GM13976 (cell line): ENCODE results near the gene CRYL1.

Experiments used
- DNase-seq: peaks from one replicate; pipeline ENCODE4 v3.0.0; 2012; ENCODE audit warnings: low spot score
- in situ Hi-C: fragments of 300-500 bp; cut with MboI; formaldehyde crosslinking; loops from one replicate; pipeline ENCODE4 v1.12.0; 2022; ENCODE audit warnings: low sequenced_read_pairs, mixed read lengths, inconsistent platforms; ENCODE audit not compliant: unreplicated experiment
- TF ChIP-seq, protein P1 (sequence below): IDR thresholded peaks from 2 replicates; pipeline ENCODE4 v1.5.1; 2012; ENCODE audit warnings: borderline replicate concordance, mild to moderate bottlenecking; ENCODE audit not compliant: insufficient read depth; ENCODE audit errors: extremely low read depth, missing control alignments, control extremely low read depth

CRYL1 gene

DNA sequence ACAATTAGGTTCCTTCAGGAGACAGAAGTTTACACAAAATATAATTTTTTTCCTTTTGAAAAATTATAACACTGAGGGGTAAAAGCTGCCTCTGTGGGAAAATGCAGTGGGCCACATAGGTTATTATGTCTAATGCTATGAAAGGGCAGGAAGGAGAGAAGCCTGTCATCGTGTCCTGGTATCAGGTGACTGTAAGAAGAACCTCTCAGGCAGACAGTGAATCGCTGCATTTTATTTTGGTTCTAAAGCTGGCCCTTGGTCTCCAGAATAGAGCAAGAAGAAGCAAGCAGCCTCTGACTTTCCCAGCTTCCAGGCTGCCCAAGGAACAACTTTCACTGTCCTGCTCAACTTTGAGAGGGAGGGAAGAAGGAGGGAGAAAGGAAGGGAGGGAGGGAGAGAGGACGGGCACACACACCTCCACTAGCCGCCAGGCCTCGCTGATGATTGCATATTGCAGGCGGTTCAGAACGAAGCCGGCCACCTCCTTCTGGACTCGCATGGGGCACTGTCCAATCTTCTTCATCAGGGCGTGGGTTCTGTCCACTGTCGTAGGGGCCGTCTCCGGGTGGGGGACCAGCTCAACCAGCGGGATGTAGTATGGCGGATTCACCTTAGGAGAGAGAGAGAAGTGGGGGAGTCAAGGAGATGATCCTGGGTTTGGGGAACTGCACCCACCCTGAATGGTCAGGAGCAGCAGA is 93.8 kb downstream of the CRYL1 start:
- DNase-seq = no peak
- TF ChIP-seq, protein P1, sequence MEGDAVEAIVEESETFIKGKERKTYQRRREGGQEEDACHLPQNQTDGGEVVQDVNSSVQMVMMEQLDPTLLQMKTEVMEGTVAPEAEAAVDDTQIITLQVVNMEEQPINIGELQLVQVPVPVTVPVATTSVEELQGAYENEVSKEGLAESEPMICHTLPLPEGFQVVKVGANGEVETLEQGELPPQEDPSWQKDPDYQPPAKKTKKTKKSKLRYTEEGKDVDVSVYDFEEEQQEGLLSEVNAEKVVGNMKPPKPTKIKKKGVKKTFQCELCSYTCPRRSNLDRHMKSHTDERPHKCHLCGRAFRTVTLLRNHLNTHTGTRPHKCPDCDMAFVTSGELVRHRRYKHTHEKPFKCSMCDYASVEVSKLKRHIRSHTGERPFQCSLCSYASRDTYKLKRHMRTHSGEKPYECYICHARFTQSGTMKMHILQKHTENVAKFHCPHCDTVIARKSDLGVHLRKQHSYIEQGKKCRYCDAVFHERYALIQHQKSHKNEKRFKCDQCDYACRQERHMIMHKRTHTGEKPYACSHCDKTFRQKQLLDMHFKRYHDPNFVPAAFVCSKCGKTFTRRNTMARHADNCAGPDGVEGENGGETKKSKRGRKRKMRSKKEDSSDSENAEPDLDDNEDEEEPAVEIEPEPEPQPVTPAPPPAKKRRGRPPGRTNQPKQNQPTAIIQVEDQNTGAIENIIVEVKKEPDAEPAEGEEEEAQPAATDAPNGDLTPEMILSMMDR = no peak
- in situ Hi-C loops = no loop called here

DNA sequence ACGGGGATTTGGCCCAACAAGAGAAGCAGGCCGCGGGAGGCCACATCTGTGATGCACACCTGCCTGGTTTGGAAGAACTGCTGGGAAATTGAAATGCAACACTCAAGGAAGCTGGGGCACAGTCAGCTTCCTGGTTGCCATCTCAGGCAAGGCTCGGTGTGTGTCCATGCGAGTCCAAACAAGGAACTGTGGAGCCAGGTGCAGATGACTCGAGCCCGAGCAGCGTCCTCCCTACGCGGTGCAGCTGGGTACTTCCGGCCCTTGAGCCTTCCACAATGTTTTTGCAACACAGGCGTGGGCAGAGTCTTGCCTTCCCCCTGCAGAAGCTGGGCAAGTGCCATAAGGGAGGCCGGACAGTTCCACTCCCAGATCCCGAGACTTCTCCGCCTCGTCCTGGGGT is 94.6 kb downstream of the CRYL1 start:
- no peak for DNase-seq
- TF ChIP-seq, protein P1 = no peak
- in situ Hi-C loops = no loop called here

DNA sequence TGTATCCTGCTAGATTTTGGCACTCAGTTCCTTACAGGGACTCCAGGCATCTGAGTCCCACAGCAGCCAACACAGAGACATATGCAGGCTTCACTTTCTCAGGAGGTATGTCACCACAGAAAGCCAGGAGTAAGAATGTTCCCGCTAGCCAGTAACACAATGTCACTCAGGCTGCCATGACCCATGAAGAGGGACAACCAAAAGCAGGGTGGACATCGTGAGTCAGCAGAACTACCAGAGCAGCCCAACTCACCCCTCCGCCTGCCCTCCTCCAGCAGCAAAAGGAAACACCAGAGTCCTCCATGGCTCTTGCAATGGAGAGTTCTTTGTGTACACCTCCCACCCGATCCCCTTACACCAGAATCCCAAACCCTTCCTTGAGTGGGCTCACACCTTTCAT is 95.4 kb downstream of the CRYL1 start:
- in situ Hi-C loops = no loop called here
- no peak for DNase-seq
- TF ChIP-seq, protein P1 = no peak

DNA sequence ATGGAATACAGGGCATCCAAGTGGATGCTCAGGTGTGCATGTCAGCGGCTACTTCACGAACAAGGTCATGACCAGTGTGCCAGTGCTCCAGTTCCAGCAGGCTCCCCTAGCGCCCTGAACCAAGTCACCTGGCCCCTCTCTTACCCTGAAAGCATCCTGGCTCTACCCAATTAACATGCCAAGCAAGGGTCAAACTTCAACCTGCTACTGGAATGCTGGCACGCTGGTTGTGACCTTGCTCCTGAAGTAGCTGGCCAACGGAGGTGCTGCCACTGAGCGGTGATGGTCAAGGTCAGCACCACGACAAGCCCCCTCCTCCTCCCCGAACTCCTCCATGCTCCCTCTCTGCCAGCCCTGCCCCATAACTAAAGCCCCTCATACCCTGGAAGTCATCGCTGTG is 96.0 kb downstream of the CRYL1 start:
- in situ Hi-C loops = no loop called here
- TF ChIP-seq, protein P1 = no peak
- DNase-seq = no peak

DNA sequence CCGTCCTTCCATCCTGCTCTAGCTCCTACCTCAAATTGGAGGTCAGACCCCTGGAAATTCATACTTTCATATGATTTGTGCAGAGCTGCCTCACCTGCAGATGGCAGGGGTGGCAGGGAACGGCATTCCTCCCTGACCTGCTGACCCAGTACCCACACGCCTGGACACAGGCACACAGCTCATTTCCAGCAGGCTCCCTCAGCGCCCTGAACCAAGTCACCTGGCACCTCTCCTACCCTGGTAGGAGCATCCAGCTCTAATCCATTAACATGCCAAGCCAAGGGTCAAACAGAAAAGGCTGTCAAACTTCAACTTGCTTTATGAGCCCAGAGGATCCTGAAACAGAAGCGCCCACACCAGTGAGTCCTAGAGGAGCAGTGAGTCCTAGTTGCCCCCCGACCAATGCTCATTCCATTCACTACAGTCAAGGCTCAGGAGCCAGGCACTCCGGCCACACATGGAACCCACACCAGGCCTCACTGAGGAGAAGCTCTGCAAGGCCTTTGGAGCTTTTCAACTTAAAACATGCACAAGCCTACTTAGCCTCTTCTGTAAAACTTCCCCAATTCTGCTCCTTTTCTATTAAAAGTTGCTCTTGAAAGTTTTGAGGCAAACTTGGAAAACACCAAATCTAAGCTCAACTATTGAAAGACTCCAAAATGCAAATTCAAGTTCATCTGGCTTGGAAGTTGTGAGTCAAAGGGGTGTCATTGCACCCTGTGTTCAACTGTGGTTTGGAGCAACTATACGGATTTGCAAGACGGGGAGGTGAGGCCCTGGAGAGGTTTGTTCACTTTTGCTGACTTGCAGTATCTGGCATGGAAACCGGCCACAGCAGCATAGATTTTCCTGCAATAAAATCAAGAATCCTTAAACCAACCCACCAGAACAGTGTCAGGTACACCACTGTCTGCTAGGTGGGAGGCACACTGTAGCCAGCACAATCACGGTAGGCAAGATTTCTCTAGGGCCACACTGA is 96.7 kb downstream of the CRYL1 start:
- in situ Hi-C loops = no loop called here
- TF ChIP-seq, protein P1 = no peak
- DNase-seq = peak; percentile 19

DNA sequence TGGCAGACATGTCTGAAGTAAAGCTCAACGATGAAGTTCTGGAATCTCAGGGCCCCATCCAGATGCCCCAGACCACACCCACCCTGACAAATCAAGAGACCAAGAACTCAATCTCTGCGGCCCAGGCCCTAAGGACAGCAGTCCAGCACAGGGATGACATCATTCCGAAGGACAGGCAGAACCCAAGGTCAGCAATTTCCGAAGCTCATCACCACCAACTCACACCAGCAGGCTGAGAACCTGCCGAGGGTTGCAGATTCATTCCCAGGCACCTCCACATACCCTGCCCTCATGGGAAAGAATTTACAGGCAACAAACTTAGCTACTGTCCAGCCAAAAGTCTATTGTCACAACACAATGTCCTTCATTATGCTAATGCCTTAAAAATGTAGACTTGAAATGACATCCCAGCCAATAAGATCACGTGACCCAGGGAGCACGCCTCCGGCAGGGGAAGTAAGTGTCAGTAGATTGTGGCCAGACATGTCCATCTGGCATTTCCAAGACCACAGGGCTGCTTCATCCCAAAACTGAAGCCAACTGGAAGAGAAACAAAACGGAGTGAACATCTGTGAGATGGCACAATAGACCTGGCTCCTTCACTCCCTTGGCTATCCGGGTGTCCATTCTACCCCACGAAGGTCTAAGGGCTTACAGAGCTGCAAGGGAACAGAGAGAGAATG is 98.8 kb downstream of the CRYL1 start:
- TF ChIP-seq, protein P1 = no peak
- no peak for DNase-seq

More for the DNA sequence above, 98.8 kb downstream of the CRYL1 start:
- in situ Hi-C loops = no loop called here
